Activated CD8-positive, alpha-beta memory T cell treated with anti-CD3 and anti-CD28 coated beads, Interleukin-2, amount 50 U/mL, for 1 hour (primary cell): ENCODE results near the gene SUPV3L1.
"Not testable (repeated sequence)": the region's sequence is repeated elsewhere in the genome, so short reads cannot be mapped to it uniquely, and the experiment has no call there.

ENCODE experiments used
- DNase-seq: peaks from one replicate; pipeline ENCODE4 v3.0.0-alpha.2; 2020; ENCODE audit errors: extremely low read depth

SUPV3L1 gene

DNA sequence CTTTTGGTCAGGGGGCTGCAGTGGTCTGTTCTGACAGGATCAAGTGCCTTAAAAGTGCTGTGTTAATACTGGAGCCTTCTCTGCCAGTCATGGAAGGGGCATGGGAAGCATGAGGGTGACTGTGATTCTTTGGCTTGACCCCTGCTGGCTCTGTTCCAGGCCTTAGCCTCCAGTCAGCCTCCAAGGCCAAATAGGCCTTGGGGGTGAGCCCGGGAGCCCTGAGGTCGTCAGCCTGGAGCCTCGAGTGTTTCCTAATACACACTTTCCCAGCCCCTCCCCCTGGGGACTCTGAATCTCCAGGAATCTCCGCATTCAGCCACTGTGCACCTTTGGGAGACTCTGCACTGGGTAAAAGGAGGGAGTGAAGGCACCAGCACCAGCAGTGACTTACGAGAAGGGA, 50.1 kb downstream of the SUPV3L1 start:
- DNase-seq, result no peak

DNA sequence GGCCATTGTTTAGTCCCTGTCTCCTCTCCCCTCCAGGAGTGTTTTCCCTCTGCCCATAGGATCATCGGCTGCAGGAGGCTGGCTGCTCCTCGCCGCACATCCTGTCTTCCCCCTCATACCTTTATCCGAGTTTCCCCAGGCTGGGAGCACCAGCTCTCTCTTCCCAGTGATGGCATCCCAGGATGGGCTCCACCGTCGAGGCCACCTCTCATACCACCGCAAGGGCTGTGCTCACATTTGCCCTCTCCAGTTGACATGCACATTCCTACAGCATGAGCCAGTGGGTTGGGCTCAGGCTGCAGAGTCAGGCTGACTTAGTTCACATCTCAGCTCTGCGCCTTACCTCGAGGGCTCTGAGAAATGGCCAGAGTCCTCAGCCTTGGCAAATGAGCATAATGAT, 52.2 kb downstream of the SUPV3L1 start:
- no peak for DNase-seq

DNA sequence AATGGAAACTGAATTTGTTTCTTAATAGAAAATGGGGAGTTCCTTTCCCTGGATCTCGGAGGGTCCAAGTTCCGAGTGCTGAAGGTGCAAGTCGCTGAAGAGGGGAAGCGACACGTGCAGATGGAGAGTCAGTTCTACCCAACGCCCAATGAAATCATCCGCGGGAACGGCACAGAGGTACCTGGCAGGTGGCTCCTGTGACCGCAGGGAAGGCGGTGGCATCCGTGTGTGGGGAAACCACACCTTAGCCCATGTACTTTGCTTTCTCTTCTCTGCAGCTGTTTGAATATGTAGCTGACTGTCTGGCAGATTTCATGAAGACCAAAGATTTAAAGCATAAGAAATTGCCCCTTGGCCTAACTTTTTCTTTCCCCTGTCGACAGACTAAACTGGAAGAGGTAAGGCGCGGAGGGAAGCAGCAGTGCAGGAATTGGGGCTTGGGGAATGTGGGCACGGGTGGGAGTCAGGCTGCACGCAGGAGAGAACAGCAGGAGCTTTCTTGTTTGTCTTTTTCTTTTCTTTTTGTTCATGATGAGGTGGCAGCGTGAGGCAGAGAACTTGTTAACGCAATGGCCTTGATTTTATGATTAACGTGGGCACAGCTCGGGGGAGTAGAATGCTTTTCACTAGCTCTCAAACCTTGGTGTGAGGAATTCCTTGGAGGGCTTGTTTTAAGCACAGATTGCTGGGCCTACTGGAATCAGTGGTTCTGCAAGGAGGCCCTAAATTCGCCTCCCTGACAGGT, 52.9 kb downstream of the SUPV3L1 start:
- DNase-seq, result no peak

- DNase-seq, result no peak
Observed at GRCh38 chr10:69234447-69234846, 54.4 kb downstream of the SUPV3L1 start.

DNA sequence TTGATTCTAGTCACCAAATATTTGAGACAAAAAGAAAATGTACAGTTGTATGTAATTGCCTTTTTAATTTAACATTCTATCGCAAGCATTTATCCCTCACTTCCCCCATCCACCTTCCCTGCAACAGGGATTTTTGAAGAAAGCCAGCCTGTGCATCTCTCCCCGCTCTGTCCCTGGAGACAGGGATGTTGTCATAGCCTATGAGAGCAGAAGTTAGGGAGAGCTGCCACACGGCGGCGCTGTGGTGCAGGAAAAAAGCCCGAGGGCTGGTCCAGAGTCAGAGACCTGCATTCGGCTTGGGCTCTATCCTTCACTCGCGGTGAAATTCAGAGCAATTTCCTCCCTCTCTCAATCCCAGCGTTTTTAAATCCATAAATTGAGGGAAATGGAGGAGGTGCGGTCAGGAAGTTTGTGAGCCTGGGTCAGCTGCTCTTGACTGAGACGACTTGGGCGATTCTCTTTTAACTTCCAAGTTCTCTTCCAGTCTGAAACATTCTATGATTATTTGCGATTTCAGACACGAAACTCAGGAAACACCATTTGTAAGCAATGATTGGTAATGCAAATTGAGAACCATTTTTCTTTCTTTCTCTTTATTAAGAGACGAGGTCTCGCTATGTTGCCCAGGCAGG, 57.6 kb downstream of the SUPV3L1 start:
- no peak for DNase-seq

- no peak for DNase-seq
Observed at GRCh38 chr10:69239136-69239535, 59.1 kb downstream of the SUPV3L1 start.

DNA sequence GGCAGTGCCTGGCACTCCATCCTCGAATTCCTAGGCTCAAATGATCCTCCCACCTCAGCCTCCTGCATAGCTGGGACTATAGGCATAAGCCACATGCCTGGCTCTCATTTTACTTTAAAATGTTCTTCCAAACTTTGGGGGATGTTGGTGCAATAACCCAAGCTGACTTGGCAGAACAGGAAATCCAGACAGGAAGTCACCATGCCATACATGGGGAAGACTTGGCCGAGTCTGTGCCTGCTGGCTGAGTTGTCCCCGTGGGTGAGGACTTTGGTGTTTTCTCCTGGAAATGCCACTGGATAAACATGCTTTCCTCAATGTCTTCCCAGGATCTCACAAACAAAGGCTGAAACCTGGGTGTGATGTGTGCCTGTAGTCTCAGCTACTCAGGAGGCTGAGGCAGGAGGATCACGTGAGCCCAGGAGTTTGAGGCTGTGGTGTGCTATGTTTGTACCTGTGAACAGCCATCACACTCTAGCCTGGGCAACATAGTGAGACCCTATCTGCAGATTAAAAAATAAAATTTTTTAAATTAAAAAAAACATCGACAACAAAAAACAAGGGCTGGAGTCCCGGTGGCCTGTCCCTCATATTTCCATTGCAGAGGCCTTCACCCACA, 59.9 kb downstream of the SUPV3L1 start:
- DNase-seq, result no peak

DNA sequence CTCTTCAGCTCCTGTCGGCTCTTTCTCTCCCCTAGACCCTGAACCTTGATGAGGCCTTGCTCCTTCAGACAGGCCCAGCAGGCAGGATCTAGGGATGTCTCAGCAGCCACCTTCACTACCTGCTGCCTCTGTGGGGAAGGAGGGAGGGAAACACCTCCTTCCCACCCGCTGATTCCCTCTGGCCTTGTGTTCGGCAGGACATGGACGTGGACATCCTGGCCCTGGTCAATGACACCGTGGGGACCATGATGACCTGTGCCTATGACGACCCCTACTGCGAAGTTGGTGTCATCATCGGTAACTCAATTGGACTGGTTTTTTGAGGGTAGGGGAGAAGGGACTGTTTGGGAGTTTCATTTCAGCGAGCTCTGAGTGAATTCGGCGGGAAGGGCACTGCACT, 60.4 kb downstream of the SUPV3L1 start:
- no peak for DNase-seq

DNA sequence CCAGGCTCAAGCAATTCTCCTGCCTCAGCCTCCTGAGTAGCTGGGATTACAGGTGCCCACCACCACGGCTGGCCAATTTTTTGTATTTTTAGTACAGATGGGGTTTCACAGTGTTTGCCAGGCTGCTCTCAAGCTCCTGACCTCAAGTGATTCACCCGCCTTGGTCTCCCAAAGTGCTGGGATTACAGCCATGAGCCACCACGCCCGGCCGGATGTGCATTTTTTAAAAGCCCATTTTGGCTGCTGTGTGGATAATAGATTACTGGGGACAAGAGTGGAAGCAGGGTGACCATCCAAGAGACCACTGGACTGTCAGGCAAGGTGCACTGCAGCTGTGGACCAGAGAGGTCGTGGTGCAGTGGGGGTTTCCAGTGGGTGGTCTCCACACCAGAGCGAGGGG, 61.5 kb downstream of the SUPV3L1 start:
- DNase-seq, result no peak

GRCh38 chr10:69242040-69242851, 62.2 kb downstream of the SUPV3L1 start:
- no peak for DNase-seq

GRCh38 chr10:69242852-69243212, 62.8 kb downstream of the SUPV3L1 start:
- no peak for DNase-seq

GRCh38 chr10:69243817-69244216, 63.8 kb downstream of the SUPV3L1 start:
- DNase-seq, result no peak

- DNase-seq, result no peak
Observed at GRCh38 chr10:69246036-69246435, 66.0 kb downstream of the SUPV3L1 start.

GRCh38 chr10:69246581-69247312, 66.7 kb downstream of the SUPV3L1 start:
- DNase-seq, result no peak

GRCh38 chr10:69247313-69247710, 67.3 kb downstream of the SUPV3L1 start:
- no peak for DNase-seq

GRCh38 chr10:69248117-69248730, 68.2 kb downstream of the SUPV3L1 start:
- no peak for DNase-seq

DNA sequence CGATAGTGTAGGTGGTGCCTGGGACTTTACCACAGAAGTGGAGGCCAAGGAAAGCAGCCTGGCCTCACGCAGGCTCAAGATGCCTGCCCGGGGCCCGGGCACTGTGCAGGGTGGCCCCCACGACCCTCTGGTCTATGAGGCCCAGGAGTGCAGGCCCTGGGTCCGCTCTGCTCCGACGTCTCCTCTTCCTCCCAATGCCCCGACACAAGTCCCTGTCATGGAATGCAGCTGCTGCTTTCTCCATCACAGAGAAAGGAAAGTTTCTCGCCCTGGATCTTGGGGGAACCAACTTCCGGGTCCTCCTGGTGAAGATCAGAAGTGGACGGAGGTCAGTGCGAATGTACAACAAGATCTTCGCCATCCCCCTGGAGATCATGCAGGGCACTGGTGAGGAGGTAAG, 70.0 kb downstream of the SUPV3L1 start:
- no peak for DNase-seq

GRCh38 chr10:69251417-69251816, 71.4 kb downstream of the SUPV3L1 start:
- DNase-seq, result not testable (repeated sequence)

DNA sequence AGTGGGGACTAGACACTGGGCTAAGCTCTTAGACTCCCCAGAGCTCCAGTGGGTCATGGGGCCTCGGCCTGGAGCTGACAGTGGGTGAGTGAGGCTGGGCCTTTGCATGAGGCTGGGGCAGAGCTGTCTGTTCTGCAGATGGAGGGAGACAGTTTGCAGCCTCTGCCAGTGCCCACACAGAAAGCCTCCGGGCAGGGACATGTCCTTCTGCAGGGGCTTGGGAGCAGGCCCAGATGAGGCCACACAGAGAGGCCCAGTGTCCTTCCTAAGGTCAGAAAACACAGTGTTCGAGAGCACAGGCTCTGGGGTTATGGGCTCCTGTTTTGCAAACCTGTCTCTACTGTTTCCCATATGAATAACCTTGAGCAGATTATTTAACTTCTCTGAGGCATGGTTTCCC, 73.1 kb downstream of the SUPV3L1 start:
- DNase-seq, result no peak

DNA sequence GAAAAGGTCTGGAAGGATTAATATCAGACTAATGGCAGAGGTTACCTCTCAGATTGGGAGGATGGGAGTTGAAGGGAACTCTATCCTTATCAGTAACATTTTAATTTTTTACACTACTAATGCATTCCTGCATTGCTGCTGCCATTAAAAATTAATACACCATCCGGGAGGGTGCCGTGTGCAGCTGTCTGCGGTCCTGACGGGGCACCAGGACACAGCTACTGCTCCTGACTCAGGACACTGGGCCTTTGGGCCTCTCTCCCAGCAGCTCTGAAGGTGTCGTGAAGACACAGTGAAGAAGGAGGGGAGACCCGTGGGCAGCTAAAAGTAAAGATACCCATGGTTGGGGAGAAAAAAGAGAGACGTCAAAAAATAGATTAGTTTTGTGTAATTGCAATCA, 74.8 kb downstream of the SUPV3L1 start:
- no peak for DNase-seq
